Measurements from ENCODE around the gene NUP98.

The NUP98 gene

GRCh38 chr11:3631331-3631730, 166.0 kb downstream of the NUP98 start:
- DNase-seq (ENCODE audit: low spot score): no peak
- in situ Hi-C loops (cut with MboI; ENCODE audit: low sequenced_read_pairs, unreplicated experiment): no loop called here
- TF ChIP-seq CTCF (IDR thresholded peaks at IDR 0.05; ENCODE audit: borderline replicate concordance, control extremely low read depth, extremely low read depth, insufficient read depth, missing control alignments): no peak

- in situ Hi-C loops (cut with MboI; ENCODE audit: low sequenced_read_pairs, unreplicated experiment): no loop called here
- no peak for DNase-seq (ENCODE audit: low spot score)
- no peak for TF ChIP-seq CTCF (IDR thresholded peaks at IDR 0.05; ENCODE audit: borderline replicate concordance, control extremely low read depth, extremely low read depth, insufficient read depth, missing control alignments)
These were observed 170.1 kb downstream of the NUP98 start for GRCh38 chr11:3627291-3627690.

GRCh38 chr11:3626250-3626960, 170.9 kb downstream of the NUP98 start:
- TF ChIP-seq CTCF (IDR thresholded peaks at IDR 0.05; ENCODE audit: borderline replicate concordance, control extremely low read depth, extremely low read depth, insufficient read depth, missing control alignments): no peak
- no peak for DNase-seq (ENCODE audit: low spot score)
- in situ Hi-C loops (cut with MboI; ENCODE audit: low sequenced_read_pairs, unreplicated experiment): no loop called here
